Testis (tissue), 3 donors: ENCODE results near the gene CEBPG. TPM values are rescaled to one million over a fixed set of nuclear protein-coding genes. Genes with fewer than 3 reads are reported as not detected.

Experiments used
- DNase-seq: peaks from one replicate; pipeline ENCODE4 v3.0.0-alpha.2; 2019
- H3K27ac ChIP-seq, 2 donors: fragments of 200-600 bp; sonication (generic); one replicate each; pipeline ENCODE4 v1.5.1; 2019
- H3K27me3 ChIP-seq: fragments of 200-600 bp; sonication (generic); one replicate; pipeline ENCODE4 v1.5.1; 2019
- H3K36me3 ChIP-seq: fragments of 200-600 bp; sonication (generic); one replicate; pipeline ENCODE4 v1.5.1; 2017; ENCODE audit warnings: low read depth; ENCODE audit errors: missing control alignments
- H3K4me1 ChIP-seq: fragments of 200-600 bp; sonication (generic); one replicate; pipeline ENCODE4 v1.5.1; 2019
- H3K4me3 ChIP-seq, 2 donors: fragments of 200-600 bp; sonication (generic); one replicate each; pipeline ENCODE4 v1.5.1; 2017 to 2019
- H3K9me3 ChIP-seq: fragments of 200-600 bp; sonication (generic); one replicate; pipeline ENCODE4 v1.5.1; 2017
- POLR2A ChIP-seq: fragments of 450-650 bp; IDR thresholded peaks from one replicate; pipeline ENCODE4 v1.6.1; 2017; ENCODE audit warnings: antibody characterized with exemption, mild to moderate bottlenecking, moderate library complexity
- WGBS, 2 donors: methylation state at CpG; one replicate each; pipeline ENCODE4 v1.1.5; 2018; 5-methylcytosine and 5-hydroxymethylcytosine counted together
- intact Hi-C: fragments of 100-400 bp; cut with DNase I; formaldehyde crosslinking; loops from one replicate; pipeline ENCODE4 v1.15.1; 2023; ENCODE audit warnings: low total_unique reads
- polyA plus RNA-seq: library from polyadenylated mRNA; stranded (reverse); fragments of 350-450 nt; fragmentation: Illumina TruSeq; extraction: RNeasy Lipid Tissue Mini Kit (QIAGEN cat#74804); gene quantifications from one replicate; pipeline ENCODE4 v1.2.3, GENCODE V29; 2014; ENCODE audit warnings: low read depth, low replicate concordance; ENCODE audit not compliant: insufficient read depth
- total RNA-seq, 2 donors: library from RNA; depleted of rRNA; stranded (reverse); fragments of >200 nt; gene quantifications; one replicate each; pipeline ENCODE4 v1.2.3, GENCODE V29; 2016
- TF ChIP-seq, protein P1 (sequence below), 3 experiments: fragments of 450-650 bp in 2 of 3; fragments of 200-600 bp in 1 of 3; sonication (generic) in 1 of 3; IDR thresholded peaks; one replicate each; pipeline ENCODE4 v1.5.1; 2016 to 2019; ENCODE audit warnings: antibody characterized with exemption in 3 of 3, mild to moderate bottlenecking in 2 of 3, moderate library complexity in 1 of 3

CEBPG gene
- total and polyA plus RNA-seq, 3 donors from 2014 or later: 20.8 to 24.3 (median 20.9) TPM

DNA sequence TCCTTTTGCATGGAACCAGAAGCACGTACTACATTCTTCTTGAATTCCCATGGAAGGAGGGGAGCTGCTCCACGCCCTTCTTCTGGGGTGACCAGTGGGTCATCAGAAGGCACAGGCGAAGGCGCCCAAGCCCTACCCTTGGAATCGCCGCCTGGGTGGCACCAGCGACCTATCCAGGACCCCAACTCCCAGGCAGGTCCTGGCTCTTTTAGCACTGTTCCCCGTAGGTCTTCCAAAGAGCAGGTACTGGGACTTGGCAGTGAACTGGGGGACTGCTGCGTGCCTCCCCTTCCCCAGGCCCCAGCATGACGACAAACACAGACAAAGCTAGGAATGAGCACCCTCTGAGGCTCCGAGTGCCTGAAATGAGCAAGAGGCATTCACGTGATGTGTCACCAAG, 45.0 kb downstream of the CEBPG start:
- H3K27me3 ChIP-seq: no peaks in the 10 kb centered on the region
- H3K9me3 ChIP-seq: no peaks in the 10 kb centered on the region
- DNase-seq: no peak
- H3K4me3 ChIP-seq: no peak overlapping the region
- 92 to 93% methylated on average over 12 of the region's 12 CpGs for WGBS, 2 donors
- no peak overlapping the region for H3K27ac ChIP-seq
- TF ChIP-seq, protein P1, sequence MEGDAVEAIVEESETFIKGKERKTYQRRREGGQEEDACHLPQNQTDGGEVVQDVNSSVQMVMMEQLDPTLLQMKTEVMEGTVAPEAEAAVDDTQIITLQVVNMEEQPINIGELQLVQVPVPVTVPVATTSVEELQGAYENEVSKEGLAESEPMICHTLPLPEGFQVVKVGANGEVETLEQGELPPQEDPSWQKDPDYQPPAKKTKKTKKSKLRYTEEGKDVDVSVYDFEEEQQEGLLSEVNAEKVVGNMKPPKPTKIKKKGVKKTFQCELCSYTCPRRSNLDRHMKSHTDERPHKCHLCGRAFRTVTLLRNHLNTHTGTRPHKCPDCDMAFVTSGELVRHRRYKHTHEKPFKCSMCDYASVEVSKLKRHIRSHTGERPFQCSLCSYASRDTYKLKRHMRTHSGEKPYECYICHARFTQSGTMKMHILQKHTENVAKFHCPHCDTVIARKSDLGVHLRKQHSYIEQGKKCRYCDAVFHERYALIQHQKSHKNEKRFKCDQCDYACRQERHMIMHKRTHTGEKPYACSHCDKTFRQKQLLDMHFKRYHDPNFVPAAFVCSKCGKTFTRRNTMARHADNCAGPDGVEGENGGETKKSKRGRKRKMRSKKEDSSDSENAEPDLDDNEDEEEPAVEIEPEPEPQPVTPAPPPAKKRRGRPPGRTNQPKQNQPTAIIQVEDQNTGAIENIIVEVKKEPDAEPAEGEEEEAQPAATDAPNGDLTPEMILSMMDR (IDR thresholded peaks at IDR 0.05): no peak
- TF ChIP-seq POLR2A: no peak
- H3K36me3 ChIP-seq: no peaks in the 10 kb centered on the region
- H3K4me1 ChIP-seq: no peaks in the 10 kb centered on the region
- intact Hi-C loops: no loop called here

DNA sequence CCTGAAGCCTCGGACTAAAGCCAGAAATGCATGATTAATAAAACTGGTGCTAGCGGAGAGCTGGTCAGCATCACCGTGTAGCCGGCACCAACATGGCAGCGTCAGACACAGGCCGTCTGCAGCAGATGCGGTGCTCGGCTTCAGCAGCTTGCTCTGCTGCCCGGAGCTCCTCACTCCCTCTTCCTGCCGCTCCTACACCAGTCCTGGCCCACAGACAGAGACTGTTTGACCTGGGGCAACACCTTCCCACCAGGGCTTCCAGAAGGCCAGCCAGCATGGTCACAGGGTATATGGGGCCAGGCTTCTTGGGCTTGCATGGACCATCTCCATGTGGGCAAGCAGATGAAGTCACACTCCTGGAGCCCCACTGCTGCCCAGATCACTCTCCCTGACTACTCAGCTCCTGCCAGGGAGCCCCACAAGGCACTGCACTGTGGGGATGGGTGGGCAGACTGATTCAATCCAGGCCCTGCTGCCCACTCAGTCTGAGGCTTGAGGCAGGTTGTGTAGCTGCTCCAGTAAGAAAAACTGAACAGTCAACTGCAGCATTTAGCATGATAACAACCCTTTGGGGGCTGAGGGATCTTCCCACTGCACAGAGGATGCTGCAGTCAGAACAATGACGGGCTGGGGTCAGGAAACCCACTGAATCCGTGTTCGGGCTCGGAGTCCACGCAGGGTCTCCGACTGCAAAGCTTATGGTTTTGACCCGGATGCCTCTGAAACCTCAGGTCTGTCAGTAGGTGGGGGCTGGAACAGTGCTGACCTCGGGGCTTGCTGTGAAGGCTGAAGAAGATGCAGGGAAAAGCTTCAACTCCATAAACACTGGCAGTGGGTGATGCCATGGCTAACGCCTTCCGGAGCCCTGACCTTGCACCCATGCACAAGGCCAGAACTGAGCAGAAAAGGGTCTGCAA, 45.6 kb downstream of the CEBPG start:
- Histone ChIP-seq H3K4me1 (no peaks in the 10 kb centered on the region), H3K27ac (no peak overlapping the region), H3K27me3 (no peaks in the 10 kb centered on the region), H3K36me3 (no peaks in the 10 kb centered on the region), H3K9me3 (no peaks in the 10 kb centered on the region), H3K4me3 (no peak overlapping the region)
- intact Hi-C loops: no loop called here
- no peak for TF ChIP-seq POLR2A
- TF ChIP-seq, protein P1 (IDR thresholded peaks at IDR 0.05): no peak
- WGBS, 2 donors: 93% methylated on average over 17 to 20 of the region's 20 CpGs
- no peak for DNase-seq

DNA sequence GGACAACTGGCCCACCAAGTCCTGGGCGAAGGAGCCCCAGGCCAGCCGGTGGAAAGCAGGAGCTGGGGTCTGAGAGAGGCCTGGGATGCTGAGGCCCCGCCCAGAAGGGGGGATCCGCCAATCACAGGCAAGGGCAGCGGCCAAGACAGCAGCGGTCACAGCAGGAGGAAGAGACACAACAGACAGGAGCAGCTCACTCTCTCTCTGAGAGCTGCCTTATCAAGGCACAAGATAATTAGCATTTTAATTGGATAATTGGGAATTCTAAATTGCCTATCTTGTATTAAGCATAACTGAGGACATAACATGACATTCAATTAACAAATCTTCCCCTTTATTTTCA, 46.2 kb downstream of the CEBPG start:
- H3K27ac ChIP-seq: no peak overlapping the region
- H3K4me3 ChIP-seq: no peak overlapping the region
- no peaks in the 10 kb centered on the region for H3K36me3 ChIP-seq
- TF ChIP-seq, protein P1 (IDR thresholded peaks at IDR 0.05): no peak
- TF ChIP-seq POLR2A: no peak
- no peaks in the 10 kb centered on the region for H3K4me1 ChIP-seq
- no peak for DNase-seq
- no peaks in the 10 kb centered on the region for H3K9me3 ChIP-seq
- H3K27me3 ChIP-seq: no peaks in the 10 kb centered on the region
- intact Hi-C loops: no loop called here
- WGBS, 2 donors: 73 to 84% methylated on average over 6 of the region's 6 CpGs

DNA sequence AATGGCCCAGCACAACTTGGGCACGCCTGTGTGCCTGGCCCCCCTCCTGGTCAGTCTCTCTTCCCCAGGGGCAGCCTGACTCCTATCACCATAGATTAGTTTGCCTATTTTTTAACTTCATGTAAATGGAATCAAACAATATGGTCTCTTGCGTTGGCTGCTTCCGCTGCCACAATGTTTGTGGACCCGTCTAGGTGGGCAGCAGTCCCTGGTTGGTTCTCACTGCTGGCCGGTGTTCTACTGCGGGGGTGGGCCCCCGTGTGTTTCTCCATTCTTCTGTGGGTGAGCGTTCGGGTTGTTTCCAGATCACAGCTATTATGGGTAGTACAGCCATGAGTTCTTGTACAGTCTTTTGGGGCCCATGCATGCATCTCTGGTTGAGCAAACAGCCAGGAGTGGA, 47.3 kb downstream of the CEBPG start:
- no peak for DNase-seq
- H3K27ac ChIP-seq: no peak overlapping the region
- intact Hi-C loops: no loop called here
- no peaks in the 10 kb centered on the region for H3K9me3 ChIP-seq
- 93 to 95% methylated on average over 9 of the region's 9 CpGs for WGBS, 2 donors
- no peaks in the 10 kb centered on the region for H3K4me1 ChIP-seq
- TF ChIP-seq, protein P1 (IDR thresholded peaks at IDR 0.05): no peak
- TF ChIP-seq POLR2A: no peak
- H3K27me3 ChIP-seq: no peaks in the 10 kb centered on the region
- H3K4me3 ChIP-seq: no peak overlapping the region
- no peaks in the 10 kb centered on the region for H3K36me3 ChIP-seq

DNA sequence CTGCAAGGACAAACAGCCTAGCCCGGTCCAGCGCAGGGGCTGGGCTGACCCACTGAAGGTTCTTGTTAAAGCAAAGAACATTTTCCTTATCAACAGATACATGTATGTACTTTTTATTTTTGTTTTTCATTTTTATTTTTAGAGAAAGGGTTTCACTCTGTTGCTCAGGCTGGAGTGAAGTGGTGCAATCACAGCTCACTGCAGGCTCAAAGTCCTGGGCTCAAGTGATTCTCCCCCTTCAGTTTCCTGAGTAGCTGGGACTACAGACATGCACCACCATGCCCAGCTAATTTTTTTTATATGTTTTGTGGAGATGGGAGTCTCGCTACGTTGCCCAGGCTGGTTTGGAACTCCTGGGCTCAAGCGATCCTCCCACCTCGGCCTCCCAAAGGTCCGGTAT, 47.9 kb downstream of the CEBPG start:
- Histone ChIP-seq H3K27me3 (no peaks in the 10 kb centered on the region), H3K27ac (no peak overlapping the region), H3K4me3 (no peak overlapping the region), H3K36me3 (no peaks in the 10 kb centered on the region), H3K9me3 (no peaks in the 10 kb centered on the region), H3K4me1 (no peaks in the 10 kb centered on the region)
- DNase-seq: no peak
- 94 to 95% methylated on average over 7 of the region's 7 CpGs for WGBS, 2 donors
- TF ChIP-seq, protein P1 (IDR thresholded peaks at IDR 0.05): no peak
- no peak for TF ChIP-seq POLR2A
- intact Hi-C loops: no loop called here
